ENCODE measurements around the gene PLA2G7. TPM values are rescaled to one million over a fixed set of nuclear protein-coding genes. Genes with fewer than 3 reads are reported as not detected.

Gene PLA2G7
- total RNA-seq, 4 donors from 2014 or later = 0.26 to 0.29 TPM; not detected in 2

DNA sequence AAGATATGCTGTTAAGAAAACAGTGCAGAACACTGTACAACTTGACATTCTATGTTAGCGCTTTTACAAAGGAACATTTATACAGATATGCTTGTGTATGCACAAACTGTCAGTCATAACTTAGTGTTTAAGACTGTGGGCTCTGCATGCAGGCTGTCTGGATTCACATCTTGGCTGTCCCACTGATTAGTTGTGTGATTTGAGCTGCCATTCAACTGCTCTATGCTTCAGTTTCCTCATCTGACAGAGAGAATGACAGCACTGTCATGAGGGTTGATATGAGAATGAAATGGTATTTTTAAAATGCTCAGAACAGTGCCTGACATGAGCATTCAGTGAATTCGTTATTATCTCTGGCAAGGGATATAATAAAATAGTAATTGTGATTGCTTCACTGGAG, 73.7 kb downstream of the PLA2G7 start:
- WGBS = 83% methylated on average over 2 of the region's 2 CpGs
- intact Hi-C loops (cut with DNase I) = no loop called here
- DNase-seq (ENCODE audit: extremely low spot score) = no peak

DNA sequence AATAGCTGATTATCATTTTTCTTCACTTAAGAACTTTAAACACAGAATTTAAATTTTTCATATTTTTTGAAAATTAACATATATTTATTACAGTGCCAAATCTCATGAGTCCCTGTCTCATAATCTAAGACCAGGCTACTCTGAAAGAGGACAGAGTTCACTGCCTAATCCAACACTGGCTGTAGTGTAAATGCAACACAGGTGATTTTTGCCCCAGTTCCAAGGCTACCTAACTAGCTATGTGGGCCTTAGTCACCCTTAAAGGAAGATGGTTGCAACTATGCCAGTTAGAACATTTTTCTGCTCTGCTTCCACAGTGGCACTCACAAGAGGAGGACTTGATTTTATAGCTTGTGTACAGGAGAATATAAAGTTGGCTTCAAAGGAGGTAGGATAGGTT, 77.5 kb downstream of the PLA2G7 start:
- Histone ChIP-seq H3K36me3 (peaks cover 0 to 36% (median 12%) of the 10 kb centered on the region in 4 donors), H3K27me3 (no peaks in the 10 kb centered on the region), H3K9me3 (no peaks in the 10 kb centered on the region), H3K27ac (replicated peaks in 1 of 4) (no peak overlapping the region), H3K4me3 (no peak overlapping the region), H3K4me1 (peaks cover 10 to 22% (median 16%) of the 10 kb centered on the region in 4 donors)
- no peak for DNase-seq (ENCODE audit: extremely low spot score)
- intact Hi-C loops (cut with DNase I) = no loop called here
- TF ChIP-seq, protein P1, sequence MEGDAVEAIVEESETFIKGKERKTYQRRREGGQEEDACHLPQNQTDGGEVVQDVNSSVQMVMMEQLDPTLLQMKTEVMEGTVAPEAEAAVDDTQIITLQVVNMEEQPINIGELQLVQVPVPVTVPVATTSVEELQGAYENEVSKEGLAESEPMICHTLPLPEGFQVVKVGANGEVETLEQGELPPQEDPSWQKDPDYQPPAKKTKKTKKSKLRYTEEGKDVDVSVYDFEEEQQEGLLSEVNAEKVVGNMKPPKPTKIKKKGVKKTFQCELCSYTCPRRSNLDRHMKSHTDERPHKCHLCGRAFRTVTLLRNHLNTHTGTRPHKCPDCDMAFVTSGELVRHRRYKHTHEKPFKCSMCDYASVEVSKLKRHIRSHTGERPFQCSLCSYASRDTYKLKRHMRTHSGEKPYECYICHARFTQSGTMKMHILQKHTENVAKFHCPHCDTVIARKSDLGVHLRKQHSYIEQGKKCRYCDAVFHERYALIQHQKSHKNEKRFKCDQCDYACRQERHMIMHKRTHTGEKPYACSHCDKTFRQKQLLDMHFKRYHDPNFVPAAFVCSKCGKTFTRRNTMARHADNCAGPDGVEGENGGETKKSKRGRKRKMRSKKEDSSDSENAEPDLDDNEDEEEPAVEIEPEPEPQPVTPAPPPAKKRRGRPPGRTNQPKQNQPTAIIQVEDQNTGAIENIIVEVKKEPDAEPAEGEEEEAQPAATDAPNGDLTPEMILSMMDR (IDR thresholded peaks at IDR 0.05) = no peak
- TF ChIP-seq EP300 (IDR thresholded peaks at IDR 0.05) (no peak), POLR2AphosphoS5 (IDR thresholded peaks at IDR 0.05) (no peak), POLR2A (IDR thresholded peaks at IDR 0.05; ENCODE audit: low read depth) (no peak)

More for the DNA sequence above, 73.7 kb downstream of the PLA2G7 start:
- peaks cover 0 to 66% (median 23%) of the 10 kb centered on the region in 4 donors for H3K36me3 ChIP-seq
- H3K4me1 ChIP-seq = peaks cover 0 to 5% (median 0%) of the 10 kb centered on the region in 4 donors
- H3K9me3 ChIP-seq = no peaks in the 10 kb centered on the region
- no peak overlapping the region for H3K4me3 ChIP-seq
- TF ChIP-seq POLR2AphosphoS5 (IDR thresholded peaks at IDR 0.05) (no peak), EP300 (IDR thresholded peaks at IDR 0.05) (no peak), POLR2A (IDR thresholded peaks at IDR 0.05; ENCODE audit: low read depth) (no peak)
- TF ChIP-seq, protein P1 (IDR thresholded peaks at IDR 0.05) = no peak
- no peak overlapping the region for H3K27ac ChIP-seq (replicated peaks in 1 of 4)
- H3K27me3 ChIP-seq = no peaks in the 10 kb centered on the region

DNA sequence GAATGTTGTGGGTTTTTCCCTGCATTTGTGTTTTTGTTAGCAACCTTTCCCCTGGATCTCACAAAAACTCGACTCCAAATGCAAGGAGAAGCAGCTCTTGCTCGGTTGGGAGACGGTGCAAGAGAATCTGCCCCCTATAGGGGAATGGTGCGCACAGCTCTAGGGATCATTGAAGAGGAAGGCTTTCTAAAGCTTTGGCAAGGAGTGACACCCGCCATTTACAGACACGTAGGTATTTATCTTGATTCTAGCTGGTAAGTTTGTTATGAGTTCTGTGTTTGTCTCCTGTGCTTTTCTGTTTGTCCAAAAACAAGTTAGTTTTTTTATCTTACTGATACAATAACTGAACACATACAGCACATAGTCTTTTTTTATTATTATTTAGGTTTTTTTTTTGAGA, 79.4 kb downstream of the PLA2G7 start:
- 79% methylated on average over 6 of the region's 6 CpGs for WGBS
- DNase-seq (ENCODE audit: extremely low spot score) = no peak
- peaks cover 10 to 24% (median 22%) of the 10 kb centered on the region in 4 donors for H3K4me1 ChIP-seq
- intact Hi-C loops (cut with DNase I) = no loop called here
- TF ChIP-seq POLR2AphosphoS5 (IDR thresholded peaks at IDR 0.05) (no peak), POLR2A (IDR thresholded peaks at IDR 0.05; ENCODE audit: low read depth) (no peak), EP300 (IDR thresholded peaks at IDR 0.05) (no peak)
- TF ChIP-seq, protein P1 (IDR thresholded peaks at IDR 0.05) = no peak
- H3K9me3 ChIP-seq = no peaks in the 10 kb centered on the region
- no peak overlapping the region for H3K27ac ChIP-seq (replicated peaks in 1 of 4)
- H3K36me3 ChIP-seq = peaks cover 0 to 28% (median 10%) of the 10 kb centered on the region in 4 donors
- H3K27me3 ChIP-seq = no peaks in the 10 kb centered on the region
- H3K4me3 ChIP-seq = no peak overlapping the region

Other genes starting within 250 kb of the PLA2G7 start
- gene RCAN2, start 243.9 kb downstream of the PLA2G7 start, total RNA-seq = 10 to 100 TPM; 28.7 to 79.1 (median 36.3) TPM
- 10 to 100 TPM in 1 of 4 donors, 1 to 10 TPM in 3; 7.0 to 10.4 (median 7.8) TPM for gene CYP39A1, start 82.6 kb downstream of the PLA2G7 start, total RNA-seq
- 10 to 100 TPM; 13.3 to 26.2 (median 21.3) TPM for gene SLC25A27, start 82.4 kb downstream of the PLA2G7 start, total RNA-seq
- 1 to 10 TPM in 2 of 4 donors, under 1 TPM in 2; 0.13 to 2.1 (median 0.74) TPM for gene TDRD6, start 47.5 kb downstream of the PLA2G7 start, total RNA-seq
- gene ANKRD66, start 11.6 kb upstream of the PLA2G7 start, total RNA-seq = not detected
- gene MEP1A, start 58.0 kb upstream of the PLA2G7 start, total RNA-seq = under 1 TPM in 1 of 4 donors, not detected in 3; 0.17 TPM
- gene ADGRF5, start 186.6 kb upstream of the PLA2G7 start, total RNA-seq = 10 to 100 TPM; 17.0 to 37.8 (median 29.1) TPM

Data from esophagus muscularis mucosa (tissue), 4 donors.